K562 (cell line): ENCODE data around the gene C1QTNF2. TPM values are rescaled to one million over a fixed set of nuclear protein-coding genes. Genes with fewer than 3 reads are reported as not detected.

Experiments used
- CHD2 ChIP-seq: IDR thresholded peaks from 2 replicates; pipeline ENCODE4 v1.6.1; 2011; ENCODE audit warnings: low read depth, low read length
- CSDE1 ChIP-seq, 2 experiments: fragments of 450-650 bp; IDR thresholded peaks; 2 replicates each; pipeline ENCODE4 v1.6.1; 2016; ENCODE audit warnings: mild to moderate bottlenecking in 1 of 2
- EP300 ChIP-seq: IDR thresholded peaks from 2 replicates; pipeline ENCODE4 v1.6.1; 2012; ENCODE audit warnings: low read length, improper control_type of control experiment
- ETS2 ChIP-seq: IDR thresholded peaks from 2 replicates; pipeline ENCODE4 v1.6.1; 2016; ENCODE audit warnings: borderline replicate concordance, missing genetic modification characterization, mild to moderate bottlenecking, moderate library complexity, missing compliant biosample characterization; ENCODE audit not compliant: poor library complexity, severe bottlenecking
- HSF4 ChIP-seq: fragments of 250-450 bp; sonication (Bioruptor Pico); IDR thresholded peaks from 2 replicates; pipeline ENCODE4 v2.1.2; 2022; ENCODE audit warnings: mild to moderate bottlenecking, moderate library complexity, borderline replicate concordance
- LCOR ChIP-seq: sonication (generic); formaldehyde crosslinking; IDR thresholded peaks from 2 replicates; pipeline ENCODE4 v1.8.0; 2022; ENCODE audit warnings: mild to moderate bottlenecking, missing genetic modification reagents
- MAFK ChIP-seq: IDR thresholded peaks from 2 replicates; pipeline ENCODE4 v1.6.1; 2011; ENCODE audit warnings: low read length, improper control_type of control experiment
- NCOA4 ChIP-seq: fragments of 450-650 bp; IDR thresholded peaks from 2 replicates; pipeline ENCODE4 v1.6.1; 2018; ENCODE audit warnings: mild to moderate bottlenecking; ENCODE audit not compliant: partially characterized antibody
- NCOA6 ChIP-seq: fragments of 450-650 bp; IDR thresholded peaks from 2 replicates; pipeline ENCODE4 v1.6.1; 2017; ENCODE audit warnings: mild to moderate bottlenecking
- NFIC ChIP-seq: fragments of 450-650 bp; IDR thresholded peaks from 2 replicates; pipeline ENCODE4 v1.6.1; 2017; ENCODE audit warnings: mild to moderate bottlenecking, inconsistent platforms
- SAFB ChIP-seq: fragments of 200-400 bp; formaldehyde crosslinking; IDR thresholded peaks from 2 replicates; pipeline ENCODE4 v1.6.1; 2017; ENCODE audit warnings: low read depth, low read length, borderline replicate concordance
- SNIP1 ChIP-seq: fragments of 450-650 bp; IDR thresholded peaks from 2 replicates; pipeline ENCODE4 v1.7.1; 2017; ENCODE audit warnings: low read depth, mild to moderate bottlenecking
- polyA plus RNA-seq, 8 experiments: library from polyadenylated mRNA; depleted of rRNA in 4 of 8; stranded (reverse) in 5 of 8; unstranded in 3 of 8; fragments of >200 nt; fragmentation: Nextera tagmentation in 2 of 8; fragmentation: Illumina TruSeq in 1 of 8; extraction: Ambion mirVana in 2 of 8; extraction: Trizol in 1 of 8; gene quantifications; 2 replicates each; pipeline versions ENCODE4 v1.2.1 to v1.2.3, GENCODE V29; 2011 to 2014; ENCODE audit warnings: inconsistent platforms in 1 of 8, missing spikeins in 1 of 8
- total RNA-seq, 7 experiments: library from RNA; depleted of rRNA in 6 of 7; stranded (reverse); fragments of >200 nt in 6 of 7; fragmentation: Illumina TruSeq in 2 of 7; extraction: Trizol in 2 of 7; gene quantifications; 2 replicates each; pipeline versions ENCODE4 v1.2.1 to v1.2.3, GENCODE V29; 2011 to 2021; ENCODE audit warnings: low replicate concordance in 1 of 7
- TF ChIP-seq, protein P1 (sequence below): fragments of 450-650 bp; IDR thresholded peaks from 2 replicates; pipeline ENCODE4 v1.6.1; 2018; ENCODE audit warnings: mild to moderate bottlenecking, low read depth; ENCODE audit not compliant: partially characterized antibody
- TF ChIP-seq, protein P2 (sequence below): sonication (generic); IDR thresholded peaks from 2 replicates; pipeline ENCODE4 v1.6.1; 2016
- TF ChIP-seq, protein P3 (sequence below): fragments of 450-650 bp; IDR thresholded peaks from 2 replicates; pipeline ENCODE4 v1.6.1; 2016; ENCODE audit warnings: low read depth
- TF ChIP-seq, protein P4 (sequence below): sonication (generic); formaldehyde crosslinking; IDR thresholded peaks from 2 replicates; pipeline ENCODE4 v1.8.1; 2022; ENCODE audit warnings: missing genetic modification reagents

C1QTNF2 gene
- total and polyA plus RNA-seq, 9 of the 15 experiments (the other 6 are each of a cell fraction or from before 2014, with no cell fraction given) = not detected

DNA sequence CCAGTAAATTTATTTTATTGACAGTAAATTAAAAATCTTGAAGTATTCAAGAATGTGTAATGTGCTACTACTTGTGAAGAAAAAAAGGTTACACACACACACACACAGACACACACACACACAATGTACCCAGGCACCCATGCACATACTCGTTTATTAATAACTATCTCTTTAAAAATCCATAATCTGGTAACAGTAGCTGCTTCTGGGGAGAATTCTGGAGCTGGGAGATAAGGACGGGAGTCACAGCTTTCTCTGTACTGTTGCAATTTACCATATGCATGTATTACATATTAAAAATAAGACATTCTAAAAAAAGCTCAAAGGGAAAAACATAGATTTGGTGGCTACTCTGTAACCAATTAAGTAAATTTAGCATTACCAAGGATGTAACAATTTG, 7.9 kb upstream of the C1QTNF2 start (continued):
- TF ChIP-seq, protein P1, sequence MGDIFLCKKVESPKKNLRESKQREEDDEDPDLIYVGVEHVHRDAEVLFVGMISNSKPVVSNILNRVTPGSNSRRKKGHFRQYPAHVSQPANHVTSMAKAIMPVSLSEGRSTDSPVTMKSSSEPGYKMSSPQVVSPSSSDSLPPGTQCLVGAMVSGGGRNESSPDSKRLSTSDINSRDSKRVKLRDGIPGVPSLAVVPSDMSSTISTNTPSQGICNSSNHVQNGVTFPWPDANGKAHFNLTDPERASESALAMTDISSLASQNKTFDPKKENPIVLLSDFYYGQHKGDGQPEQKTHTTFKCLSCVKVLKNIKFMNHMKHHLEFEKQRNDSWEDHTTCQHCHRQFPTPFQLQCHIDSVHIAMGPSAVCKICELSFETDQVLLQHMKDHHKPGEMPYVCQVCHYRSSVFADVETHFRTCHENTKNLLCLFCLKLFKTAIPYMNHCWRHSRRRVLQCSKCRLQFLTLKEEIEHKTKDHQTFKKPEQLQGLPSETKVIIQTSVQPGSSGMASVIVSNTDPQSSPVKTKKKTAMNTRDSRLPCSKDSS = no peak
- TF ChIP-seq, protein P2, sequence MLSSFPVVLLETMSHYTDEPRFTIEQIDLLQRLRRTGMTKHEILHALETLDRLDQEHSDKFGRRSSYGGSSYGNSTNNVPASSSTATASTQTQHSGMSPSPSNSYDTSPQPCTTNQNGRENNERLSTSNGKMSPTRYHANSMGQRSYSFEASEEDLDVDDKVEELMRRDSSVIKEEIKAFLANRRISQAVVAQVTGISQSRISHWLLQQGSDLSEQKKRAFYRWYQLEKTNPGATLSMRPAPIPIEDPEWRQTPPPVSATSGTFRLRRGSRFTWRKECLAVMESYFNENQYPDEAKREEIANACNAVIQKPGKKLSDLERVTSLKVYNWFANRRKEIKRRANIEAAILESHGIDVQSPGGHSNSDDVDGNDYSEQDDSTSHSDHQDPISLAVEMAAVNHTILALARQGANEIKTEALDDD = no peak
- no peak for TF ChIP-seq NCOA4
- no peak for TF ChIP-seq SAFB
- TF ChIP-seq, protein P3, sequence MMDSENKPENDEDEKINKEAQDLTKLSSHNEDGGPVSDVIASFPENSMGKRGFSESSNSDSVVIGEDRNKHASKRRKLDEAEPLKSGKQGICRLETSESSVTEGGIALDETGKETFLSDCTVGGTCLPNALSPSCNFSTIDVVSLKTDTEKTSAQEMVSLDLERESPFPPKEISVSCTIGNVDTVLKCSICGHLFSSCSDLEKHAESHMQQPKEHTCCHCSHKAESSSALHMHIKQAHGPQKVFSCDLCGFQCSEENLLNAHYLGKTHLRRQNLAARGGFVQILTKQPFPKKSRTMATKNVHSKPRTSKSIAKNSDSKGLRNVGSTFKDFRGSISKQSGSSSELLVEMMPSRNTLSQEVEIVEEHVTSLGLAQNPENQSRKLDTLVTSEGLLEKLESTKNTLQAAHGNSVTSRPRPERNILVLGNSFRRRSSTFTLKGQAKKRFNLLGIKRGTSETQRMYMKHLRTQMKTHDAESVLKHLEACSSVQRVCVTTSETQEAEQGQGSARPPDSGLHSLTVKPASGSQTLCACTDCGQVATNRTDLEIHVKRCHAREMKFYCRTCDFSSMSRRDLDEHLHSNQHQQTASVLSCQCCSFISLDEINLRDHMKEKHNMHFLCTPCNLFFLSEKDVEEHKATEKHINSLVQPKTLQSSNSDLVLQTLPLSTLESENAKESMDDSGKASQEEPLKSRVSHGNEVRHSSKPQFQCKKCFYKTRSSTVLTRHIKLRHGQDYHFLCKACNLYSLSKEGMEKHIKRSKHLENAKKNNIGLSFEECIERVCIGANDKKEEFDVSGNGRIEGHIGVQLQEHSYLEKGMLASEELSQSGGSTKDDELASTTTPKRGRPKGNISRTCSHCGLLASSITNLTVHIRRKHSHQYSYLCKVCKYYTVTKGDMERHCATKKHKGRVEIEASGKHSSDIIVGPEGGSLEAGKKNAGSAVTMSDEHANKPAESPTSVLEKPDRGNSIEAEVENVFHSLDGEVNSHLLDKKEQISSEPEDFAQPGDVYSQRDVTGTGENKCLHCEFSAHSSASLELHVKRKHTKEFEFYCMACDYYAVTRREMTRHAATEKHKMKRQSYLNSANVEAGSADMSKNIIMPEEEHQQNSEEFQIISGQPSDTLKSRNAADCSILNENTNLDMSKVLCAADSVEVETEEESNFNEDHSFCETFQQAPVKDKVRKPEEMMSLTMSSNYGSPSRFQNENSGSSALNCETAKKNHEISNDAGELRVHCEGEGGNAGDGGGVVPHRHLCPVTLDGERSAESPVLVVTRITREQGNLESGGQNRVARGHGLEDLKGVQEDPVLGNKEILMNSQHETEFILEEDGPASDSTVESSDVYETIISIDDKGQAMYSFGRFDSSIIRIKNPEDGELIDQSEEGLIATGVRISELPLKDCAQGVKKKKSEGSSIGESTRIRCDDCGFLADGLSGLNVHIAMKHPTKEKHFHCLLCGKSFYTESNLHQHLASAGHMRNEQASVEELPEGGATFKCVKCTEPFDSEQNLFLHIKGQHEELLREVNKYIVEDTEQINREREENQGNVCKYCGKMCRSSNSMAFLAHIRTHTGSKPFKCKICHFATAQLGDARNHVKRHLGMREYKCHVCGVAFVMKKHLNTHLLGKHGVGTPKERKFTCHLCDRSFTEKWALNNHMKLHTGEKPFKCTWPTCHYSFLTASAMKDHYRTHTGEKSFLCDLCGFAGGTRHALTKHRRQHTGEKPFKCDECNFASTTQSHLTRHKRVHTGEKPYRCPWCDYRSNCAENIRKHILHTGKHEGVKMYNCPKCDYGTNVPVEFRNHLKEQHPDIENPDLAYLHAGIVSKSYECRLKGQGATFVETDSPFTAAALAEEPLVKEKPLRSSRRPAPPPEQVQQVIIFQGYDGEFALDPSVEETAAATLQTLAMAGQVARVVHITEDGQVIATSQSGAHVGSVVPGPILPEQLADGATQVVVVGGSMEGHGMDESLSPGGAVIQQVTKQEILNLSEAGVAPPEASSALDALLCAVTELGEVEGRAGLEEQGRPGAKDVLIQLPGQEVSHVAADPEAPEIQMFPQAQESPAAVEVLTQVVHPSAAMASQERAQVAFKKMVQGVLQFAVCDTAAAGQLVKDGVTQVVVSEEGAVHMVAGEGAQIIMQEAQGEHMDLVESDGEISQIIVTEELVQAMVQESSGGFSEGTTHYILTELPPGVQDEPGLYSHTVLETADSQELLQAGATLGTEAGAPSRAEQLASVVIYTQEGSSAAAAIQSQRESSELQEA = no peak
- TF ChIP-seq CHD2 = no peak
- no peak for TF ChIP-seq ETS2 (tag)
- no peak for TF ChIP-seq NCOA6
- no peak for TF ChIP-seq LCOR
- no peak for TF ChIP-seq HSF4 (CRISPR knock-in tag)
- TF ChIP-seq NFIC = 0 out of 2 replicates have a peak, but pooled peaks have one; percentile 21
- no peak for TF ChIP-seq MAFK
- no peak for TF ChIP-seq CSDE1 (IDR thresholded peaks at IDR 0.05)
- no peak for TF ChIP-seq SNIP1
- TF ChIP-seq, protein P4, sequence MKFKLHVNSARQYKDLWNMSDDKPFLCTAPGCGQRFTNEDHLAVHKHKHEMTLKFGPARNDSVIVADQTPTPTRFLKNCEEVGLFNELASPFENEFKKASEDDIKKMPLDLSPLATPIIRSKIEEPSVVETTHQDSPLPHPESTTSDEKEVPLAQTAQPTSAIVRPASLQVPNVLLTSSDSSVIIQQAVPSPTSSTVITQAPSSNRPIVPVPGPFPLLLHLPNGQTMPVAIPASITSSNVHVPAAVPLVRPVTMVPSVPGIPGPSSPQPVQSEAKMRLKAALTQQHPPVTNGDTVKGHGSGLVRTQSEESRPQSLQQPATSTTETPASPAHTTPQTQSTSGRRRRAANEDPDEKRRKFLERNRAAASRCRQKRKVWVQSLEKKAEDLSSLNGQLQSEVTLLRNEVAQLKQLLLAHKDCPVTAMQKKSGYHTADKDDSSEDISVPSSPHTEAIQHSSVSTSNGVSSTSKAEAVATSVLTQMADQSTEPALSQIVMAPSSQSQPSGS (CRISPR knock-in tag) = no peak
- peak; percentile 45; the same call in 1 of the 2 replicates for TF ChIP-seq EP300
